Measurements from ENCODE around the gene NRCAM. TPM values are rescaled to one million over a fixed set of nuclear protein-coding genes. Genes with fewer than 3 reads are reported as not detected.

Gene NRCAM
- total RNA-seq, 4 donors from 2014 or later: 0.85 to 4.1 (median 2.6) TPM

GRCh38 chr7:108236681-108237415, 219.4 kb downstream of the NRCAM start:
- no peaks in the 10 kb centered on the region for H3K27me3 ChIP-seq
- TF ChIP-seq CTCF (IDR thresholded peaks at IDR 0.05) (no peak), POLR2A (IDR thresholded peaks at IDR 0.05) (no peak)
- H3K9me3 ChIP-seq: no peaks in the 10 kb centered on the region
- H3K36me3 ChIP-seq: no peaks in the 10 kb centered on the region
- H3K4me3 ChIP-seq: no peak overlapping the region
- H3K27ac ChIP-seq: no peak overlapping the region
- no peak for DNase-seq
- peaks cover 0 to 19% (median 1%) of the 10 kb centered on the region in 4 donors for H3K4me1 ChIP-seq

GRCh38 chr7:108235451-108236061, 220.7 kb downstream of the NRCAM start:
- TF ChIP-seq POLR2A (IDR thresholded peaks at IDR 0.05) (no peak), CTCF (IDR thresholded peaks at IDR 0.05) (no peak)
- Histone ChIP-seq H3K9me3 (no peaks in the 10 kb centered on the region), H3K27me3 (no peaks in the 10 kb centered on the region), H3K36me3 (no peaks in the 10 kb centered on the region), H3K27ac (peak overlapping the region in 2 of 4 donors; percentile 24 to 44), H3K4me3 (no peak overlapping the region), H3K4me1 (peaks cover 0 to 19% (median 1%) of the 10 kb centered on the region in 4 donors)
- DNase-seq: no peak

GRCh38 chr7:108234971-108235450, 221.2 kb downstream of the NRCAM start:
- TF ChIP-seq CTCF (IDR thresholded peaks at IDR 0.05): no peak
- TF ChIP-seq POLR2A (IDR thresholded peaks at IDR 0.05): no peak
- no peaks in the 10 kb centered on the region for H3K9me3 ChIP-seq
- H3K27me3 ChIP-seq: no peaks in the 10 kb centered on the region
- DNase-seq: no peak
- H3K4me3 ChIP-seq: no peak overlapping the region
- H3K4me1 ChIP-seq: peaks cover 0 to 19% (median 1%) of the 10 kb centered on the region in 4 donors
- no peaks in the 10 kb centered on the region for H3K36me3 ChIP-seq
- peak overlapping the region in 1 of 4 donors; percentile 44 for H3K27ac ChIP-seq

- Histone ChIP-seq H3K4me3 (no peak overlapping the region), H3K27ac (no peak overlapping the region), H3K4me1 (peaks cover 0 to 19% (median 1%) of the 10 kb centered on the region in 4 donors), H3K36me3 (no peaks in the 10 kb centered on the region), H3K27me3 (no peaks in the 10 kb centered on the region), H3K9me3 (no peaks in the 10 kb centered on the region)
- TF ChIP-seq CTCF (IDR thresholded peaks at IDR 0.05) (no peak), POLR2A (IDR thresholded peaks at IDR 0.05) (no peak)
- no peak for DNase-seq
These were observed 222.0 kb downstream of the NRCAM start for GRCh38 chr7:108234281-108234680.

- Histone ChIP-seq H3K4me1 (peaks cover 0 to 19% (median 1%) of the 10 kb centered on the region in 4 donors), H3K36me3 (no peaks in the 10 kb centered on the region), H3K27me3 (no peaks in the 10 kb centered on the region), H3K9me3 (no peaks in the 10 kb centered on the region), H3K4me3 (no peak overlapping the region), H3K27ac (no peak overlapping the region)
- TF ChIP-seq POLR2A (IDR thresholded peaks at IDR 0.05) (no peak), CTCF (IDR thresholded peaks at IDR 0.05) (no peak)
- no peak for DNase-seq
These were observed 224.2 kb downstream of the NRCAM start for GRCh38 chr7:108232076-108232475.
